Neural progenitor cell (in vitro differentiated cells): ENCODE measurements around the gene KLHDC3. TPM values are rescaled to one million over a fixed set of nuclear protein-coding genes. Genes with fewer than 3 reads are reported as not detected.
"Not testable (repeated sequence)": the region's sequence is repeated elsewhere in the genome, so short reads cannot be mapped to it uniquely, and the experiment has no call there.

Experiments
- DNase-seq: peaks from one replicate; pipeline ENCODE4 v3.0.0-alpha.2; 2016; ENCODE audit warnings: low spot score
- H2AFZ ChIP-seq: fragments of 200-600 bp; sonication (generic); replicated peaks from 2 replicates; pipeline ENCODE4 v1.6.1; 2016; ENCODE audit warnings: antibody characterized with exemption
- H3F3A ChIP-seq: fragments of 200-600 bp; sonication (generic); 2 replicates; pipeline ENCODE4 v1.6.1; 2016; ENCODE audit warnings: antibody characterized with exemption, low read depth
- H3K27ac ChIP-seq: fragments of 200-600 bp; sonication (generic); 2 replicates; pipeline ENCODE4 v1.5.1; 2016; ENCODE audit warnings: mild to moderate bottlenecking
- H3K27me3 ChIP-seq: fragments of 200-600 bp; sonication (generic); 2 replicates; pipeline ENCODE4 v1.6.1; 2016; ENCODE audit warnings: mild to moderate bottlenecking, moderate library complexity
- H3K36me3 ChIP-seq: fragments of 200-600 bp; sonication (generic); 2 replicates; pipeline ENCODE4 v1.5.1; 2016
- H3K4me1 ChIP-seq: fragments of 200-600 bp; sonication (generic); 2 replicates; pipeline ENCODE4 v1.6.1; 2016; ENCODE audit warnings: mixed run types
- H3K4me2 ChIP-seq: fragments of 200-600 bp; sonication (generic); 2 replicates; pipeline ENCODE4 v1.6.1; 2016
- H3K4me3 ChIP-seq: fragments of 200-600 bp; sonication (generic); 2 replicates; pipeline ENCODE4 v1.5.1; 2016
- H3K79me2 ChIP-seq: fragments of 200-600 bp; sonication (generic); 2 replicates; pipeline ENCODE4 v1.6.1; 2016; ENCODE audit warnings: low read depth
- H3K9ac ChIP-seq: fragments of 200-600 bp; sonication (generic); 2 replicates; pipeline ENCODE4 v1.6.1; 2016
- H3K9me3 ChIP-seq: fragments of 200-600 bp; sonication (generic); 2 replicates; pipeline ENCODE4 v1.5.1; 2016; ENCODE audit warnings: low read depth
- H4K20me1 ChIP-seq: fragments of 200-600 bp; sonication (generic); 2 replicates; pipeline ENCODE4 v1.6.1; 2016; ENCODE audit warnings: low read depth
- H3K27ac Mint-ChIP-seq: 3 replicates; pipeline ENCODE4 v1.8.0; 2021; ENCODE audit warnings: mixed read lengths
- H3K27me3 Mint-ChIP-seq: 2 replicates; pipeline ENCODE4 v1.8.0; 2022; ENCODE audit warnings: low read depth, mild to moderate bottlenecking, inconsistent platforms, moderate library complexity, mixed read lengths; ENCODE audit not compliant: insufficient read depth
- H3K36me3 Mint-ChIP-seq: 3 replicates; pipeline ENCODE4 v1.8.0; 2021; ENCODE audit warnings: mixed read lengths
- H3K4me1 Mint-ChIP-seq: 3 replicates; pipeline ENCODE4 v1.8.0; 2021; ENCODE audit warnings: mixed read lengths
- H3K4me3 Mint-ChIP-seq: 3 replicates; pipeline ENCODE4 v1.8.0; 2021; ENCODE audit warnings: mild to moderate bottlenecking, moderate library complexity, mixed read lengths
- H3K9me3 Mint-ChIP-seq: 3 replicates; pipeline ENCODE4 v1.8.0; 2020; ENCODE audit warnings: mixed read lengths
- CTCF ChIP-seq: fragments of 200-600 bp; sonication (generic); IDR thresholded peaks from 2 replicates; pipeline ENCODE4 v1.5.1; 2017; ENCODE audit warnings: antibody characterized with exemption, mild to moderate bottlenecking
- EZH2 ChIP-seq: fragments of 200-600 bp; sonication (generic); IDR thresholded peaks from 2 replicates; pipeline ENCODE4 v1.6.1; 2017; ENCODE audit warnings: antibody characterized with exemption, mild to moderate bottlenecking, moderate library complexity
- EZH2phosphoT487 ChIP-seq: fragments of 200-600 bp; sonication (generic); IDR thresholded peaks from 2 replicates; pipeline ENCODE4 v1.6.1; 2017; ENCODE audit warnings: antibody characterized with exemption
- total RNA-seq: library from RNA; depleted of rRNA; stranded (reverse); fragments of >200 nt; gene quantifications from 2 replicates; pipeline ENCODE4 v1.2.3, GENCODE V29; 2015; ENCODE audit warnings: low replicate concordance

Gene KLHDC3
- total RNA-seq, 1 donor from 2014 or later: 122 TPM

- Histone ChIP-seq H3K36me3 (no peaks in the 10 kb centered on the region), H4K20me1 (peaks cover 11% of the 10 kb centered on the region), H2AFZ (no peak overlapping the region), H3F3A (peaks cover 12% of the 10 kb centered on the region), H3K9ac (no peak overlapping the region), H3K4me2 (no peak overlapping the region), H3K4me1 (no peaks in the 10 kb centered on the region), H3K27ac (no peak overlapping the region), H3K9me3 (no peaks in the 10 kb centered on the region), H3K4me3 (no peak overlapping the region), H3K27me3 (no peaks in the 10 kb centered on the region), H3K79me2 (no peaks in the 10 kb centered on the region)
- H3K4me1 Mint-ChIP-seq: peaks cover 7% of the 10 kb centered on the region
- no peak for DNase-seq
- TF ChIP-seq CTCF (no peak), EZH2phosphoT487 (no peak), EZH2 (no peak)
- H3K36me3 Mint-ChIP-seq: peaks cover 32% of the 10 kb centered on the region
- no peak overlapping the region for H3K27ac Mint-ChIP-seq
- no peak overlapping the region for H3K4me3 Mint-ChIP-seq
- H3K9me3 Mint-ChIP-seq: no peaks in the 10 kb centered on the region
- peaks cover 5% of the 10 kb centered on the region for H3K27me3 Mint-ChIP-seq
These were observed 23.7 kb downstream of the KLHDC3 start for GRCh38 chr6:43037706-43038105.

GRCh38 chr6:43038727-43039126 lies 24.7 kb downstream of the KLHDC3 start:
- no peaks in the 10 kb centered on the region for H3K9me3 Mint-ChIP-seq
- Histone ChIP-seq H2AFZ (no peak overlapping the region), H3F3A (peaks cover 10% of the 10 kb centered on the region), H4K20me1 (peaks cover 11% of the 10 kb centered on the region), H3K27me3 (no peaks in the 10 kb centered on the region), H3K4me3 (no peak overlapping the region), H3K9ac (no peak overlapping the region), H3K36me3 (no peaks in the 10 kb centered on the region), H3K4me1 (no peaks in the 10 kb centered on the region), H3K79me2 (no peaks in the 10 kb centered on the region), H3K4me2 (no peak overlapping the region), H3K9me3 (no peaks in the 10 kb centered on the region), H3K27ac (no peak overlapping the region)
- H3K27ac Mint-ChIP-seq: peak overlapping the region; percentile 34
- H3K4me3 Mint-ChIP-seq: no peak overlapping the region
- peaks cover 5% of the 10 kb centered on the region for H3K27me3 Mint-ChIP-seq
- peaks cover 7% of the 10 kb centered on the region for H3K4me1 Mint-ChIP-seq
- H3K36me3 Mint-ChIP-seq: peaks cover 29% of the 10 kb centered on the region
- DNase-seq: no peak
- TF ChIP-seq CTCF (no peak), EZH2phosphoT487 (no peak), EZH2 (no peak)

GRCh38 chr6:43040542-43041257 lies 26.7 kb downstream of the KLHDC3 start:
- TF ChIP-seq EZH2phosphoT487 (no peak), EZH2 (no peak), CTCF (no peak)
- peak overlapping the region; percentile 94 for H3K27ac Mint-ChIP-seq
- H3K36me3 Mint-ChIP-seq: peaks cover 32% of the 10 kb centered on the region
- H3K27ac ChIP-seq: no peak overlapping the region
- H3K4me1 Mint-ChIP-seq: peaks cover 3% of the 10 kb centered on the region
- no peak overlapping the region for H3K9ac ChIP-seq
- peaks cover 5% of the 10 kb centered on the region for H3K27me3 Mint-ChIP-seq
- no peaks in the 10 kb centered on the region for H3K27me3 ChIP-seq
- H2AFZ ChIP-seq: no peak overlapping the region
- no peak for DNase-seq
- no peak overlapping the region for H3K4me3 Mint-ChIP-seq
- no peak overlapping the region for H3K4me2 ChIP-seq
- no peaks in the 10 kb centered on the region for H3K36me3 ChIP-seq
- H3K9me3 Mint-ChIP-seq: no peaks in the 10 kb centered on the region
- no peaks in the 10 kb centered on the region for H3K9me3 ChIP-seq
- no peaks in the 10 kb centered on the region for H3K4me1 ChIP-seq
- H3K4me3 ChIP-seq: no peak overlapping the region
- peaks cover 3% of the 10 kb centered on the region for H3F3A ChIP-seq
- peaks cover 3% of the 10 kb centered on the region for H4K20me1 ChIP-seq
- H3K79me2 ChIP-seq: no peaks in the 10 kb centered on the region

- H3K27ac ChIP-seq, H3K9ac ChIP-seq, H2AFZ ChIP-seq, H3K4me2 ChIP-seq, H3F3A ChIP-seq, H3K4me1 ChIP-seq, H3K36me3 ChIP-seq, H3K4me3 Mint-ChIP-seq, H3K27me3 Mint-ChIP-seq, H4K20me1 ChIP-seq, H3K79me2 ChIP-seq, H3K4me1 Mint-ChIP-seq, DNase-seq, H3K9me3 ChIP-seq, H3K4me3 ChIP-seq, H3K9me3 Mint-ChIP-seq, H3K27ac Mint-ChIP-seq, H3K27me3 ChIP-seq: not testable (repeated sequence)
- peaks cover 36% of the 10 kb centered on the region for H3K36me3 Mint-ChIP-seq
These were observed 27.4 kb downstream of the KLHDC3 start for GRCh38 chr6:43041475-43041874.
